Fibroblast of skin of left biceps (primary cell): ENCODE measurements around the gene RTP2.

Experiments
- DNase-seq, 2 experiments: peaks; one replicate each; pipeline ENCODE4 v3.0.0-alpha.2; 2013; ENCODE audit warnings: low read depth in 2 of 2

Gene RTP2

GRCh38 chr3:187738331-187739093, 36.2 kb upstream of the RTP2 start:
- peak; percentile 65 to 68 for DNase-seq

- no peak for DNase-seq
Measured at GRCh38 chr3:187738071-187738330, 35.6 kb upstream of the RTP2 start.

GRCh38 chr3:187737368-187738070, 35.2 kb upstream of the RTP2 start:
- no peak for DNase-seq

GRCh38 chr3:187737006-187737367, 34.6 kb upstream of the RTP2 start:
- no peak for DNase-seq

- no peak for DNase-seq
Measured at GRCh38 chr3:187736418-187736871, 34.1 kb upstream of the RTP2 start.

- no peak for DNase-seq
Measured at GRCh38 chr3:187735837-187736236, 33.5 kb upstream of the RTP2 start.

- no peak for DNase-seq
Measured at GRCh38 chr3:187735383-187735782, 33.0 kb upstream of the RTP2 start.

- DNase-seq: no peak
Measured at GRCh38 chr3:187734841-187735240, 32.5 kb upstream of the RTP2 start.

- no peak for DNase-seq
Measured at GRCh38 chr3:187733371-187733770, 31.0 kb upstream of the RTP2 start.

- DNase-seq: no peak
Measured at GRCh38 chr3:187729598-187729997, 27.2 kb upstream of the RTP2 start.

GRCh38 chr3:187728940-187729583, 26.7 kb upstream of the RTP2 start:
- DNase-seq: no peak

- DNase-seq: no peak
Measured at GRCh38 chr3:187728248-187728647, 25.9 kb upstream of the RTP2 start.

GRCh38 chr3:187726564-187726963, 24.2 kb upstream of the RTP2 start:
- DNase-seq: no peak

- DNase-seq: no peak
Measured at GRCh38 chr3:187725653-187726370, 23.5 kb upstream of the RTP2 start.

GRCh38 chr3:187725224-187725623, 22.9 kb upstream of the RTP2 start:
- DNase-seq: no peak

- DNase-seq: no peak
Measured at GRCh38 chr3:187722206-187722612, 19.9 kb upstream of the RTP2 start.

- no peak for DNase-seq
Measured at GRCh38 chr3:187721055-187721454, 18.7 kb upstream of the RTP2 start.

- no peak for DNase-seq
Measured at GRCh38 chr3:187720337-187720670, 17.9 kb upstream of the RTP2 start.

- no peak for DNase-seq
Measured at GRCh38 chr3:187719628-187720336, 17.4 kb upstream of the RTP2 start.

- no peak for DNase-seq
Measured at GRCh38 chr3:187718802-187719201, 16.4 kb upstream of the RTP2 start.

- DNase-seq: no peak
Measured at GRCh38 chr3:187717572-187717971, 15.2 kb upstream of the RTP2 start.

- no peak for DNase-seq
Measured at GRCh38 chr3:187714404-187714979, 12.1 kb upstream of the RTP2 start.
